HG02943 (cell line): ENCODE measurements around the gene ARFGAP1.
"Not testable (repeated sequence)": the region's sequence is repeated elsewhere in the genome, so short reads cannot be mapped to it uniquely, and the experiment has no call there.

Source experiments
- ATAC-seq: cut with Tn5 transposase; IDR thresholded peaks from one replicate; pipeline ENCODE4 v1.9.1; 2021; ENCODE audit warnings: mild to moderate bottlenecking, low read depth, moderate library complexity; ENCODE audit not compliant: unreplicated experiment

Gene ARFGAP1

GRCh38 chr20:63305933-63306672 is 33.5 kb downstream of the ARFGAP1 start:
- not testable (repeated sequence) for ATAC-seq

- no peak for ATAC-seq
These were observed 34.3 kb downstream of the ARFGAP1 start for GRCh38 chr20:63306673-63307537.

- no peak for ATAC-seq
These were observed 35.1 kb downstream of the ARFGAP1 start for GRCh38 chr20:63307538-63308217.

GRCh38 chr20:63308218-63308911 is 35.8 kb downstream of the ARFGAP1 start:
- ATAC-seq = no peak

GRCh38 chr20:63309261-63310071 is 36.9 kb downstream of the ARFGAP1 start:
- ATAC-seq = no peak

GRCh38 chr20:63310265-63310991 is 37.8 kb downstream of the ARFGAP1 start:
- ATAC-seq = no peak

- no peak for ATAC-seq
These were observed 38.7 kb downstream of the ARFGAP1 start for GRCh38 chr20:63311186-63311832.

- ATAC-seq = no peak
These were observed 39.2 kb downstream of the ARFGAP1 start for GRCh38 chr20:63311833-63312243.

- ATAC-seq = no peak
These were observed 39.7 kb downstream of the ARFGAP1 start for GRCh38 chr20:63312273-63312672.

- no peak for ATAC-seq
These were observed 40.2 kb downstream of the ARFGAP1 start for GRCh38 chr20:63312690-63313348.

- ATAC-seq = no peak
These were observed 40.9 kb downstream of the ARFGAP1 start for GRCh38 chr20:63313349-63314014.

GRCh38 chr20:63314015-63314471 is 41.4 kb downstream of the ARFGAP1 start:
- no peak for ATAC-seq

- no peak for ATAC-seq
These were observed 42.1 kb downstream of the ARFGAP1 start for GRCh38 chr20:63314566-63315239.

GRCh38 chr20:63315240-63315689 is 42.7 kb downstream of the ARFGAP1 start:
- no peak for ATAC-seq

GRCh38 chr20:63315731-63316491 is 43.3 kb downstream of the ARFGAP1 start:
- ATAC-seq = no peak

- no peak for ATAC-seq
These were observed 43.9 kb downstream of the ARFGAP1 start for GRCh38 chr20:63316502-63316921.
